ENCODE measurements around the gene ANKRD18A. TPM values are rescaled to one million over a fixed set of nuclear protein-coding genes. Genes with fewer than 3 reads are reported as not detected.

The ANKRD18A gene
- total RNA-seq, 2 experiments from 2014 or later = 7.2 to 7.8 TPM

GRCh38 chr9:38650564-38650963 lies 30.2 kb upstream of the ANKRD18A start:
- intact Hi-C loops (cut with DNase I, micrococcal nuclease) = no loop called here
- Histone ChIP-seq H3K4me1 (ENCODE audit: insufficient read depth, low read length) (no peaks in the 10 kb centered on the region), H3K36me3 (ENCODE audit: insufficient read depth, low read length) (no peaks in the 10 kb centered on the region), H3K27me3 (ENCODE audit: control insufficient read depth in 1 of 2, insufficient read depth in 2 of 2, low read length in 2 of 2) (no peaks in the 10 kb centered on the region), H3K4me3 (ENCODE audit: low read length) (no peak overlapping the region), H3K27ac (ENCODE audit: low read depth in 1 of 2, low read length in 2 of 2) (no peak overlapping the region), H3K9me3 (ENCODE audit: control insufficient read depth in 1 of 2, insufficient read depth in 1 of 2, low read length in 2 of 2) (no peaks in the 10 kb centered on the region)
- no peaks in the 10 kb centered on the region for H3K4me1 Mint-ChIP-seq (ENCODE audit: low read depth)
- DNase-seq (no peak), ATAC-seq (ENCODE audit: poor library complexity) (no peak)
- CTCF ChIA-PET = no interaction called here
- peaks cover 11% of the 10 kb centered on the region for H3K27me3 Mint-ChIP-seq
- no peak overlapping the region for H3K4me3 Mint-ChIP-seq
- H3K27ac Mint-ChIP-seq = no peak overlapping the region
- no peaks in the 10 kb centered on the region for H3K9me3 Mint-ChIP-seq
- H3K36me3 Mint-ChIP-seq (ENCODE audit: low read depth) = no peaks in the 10 kb centered on the region
- TF ChIP-seq, protein P1, sequence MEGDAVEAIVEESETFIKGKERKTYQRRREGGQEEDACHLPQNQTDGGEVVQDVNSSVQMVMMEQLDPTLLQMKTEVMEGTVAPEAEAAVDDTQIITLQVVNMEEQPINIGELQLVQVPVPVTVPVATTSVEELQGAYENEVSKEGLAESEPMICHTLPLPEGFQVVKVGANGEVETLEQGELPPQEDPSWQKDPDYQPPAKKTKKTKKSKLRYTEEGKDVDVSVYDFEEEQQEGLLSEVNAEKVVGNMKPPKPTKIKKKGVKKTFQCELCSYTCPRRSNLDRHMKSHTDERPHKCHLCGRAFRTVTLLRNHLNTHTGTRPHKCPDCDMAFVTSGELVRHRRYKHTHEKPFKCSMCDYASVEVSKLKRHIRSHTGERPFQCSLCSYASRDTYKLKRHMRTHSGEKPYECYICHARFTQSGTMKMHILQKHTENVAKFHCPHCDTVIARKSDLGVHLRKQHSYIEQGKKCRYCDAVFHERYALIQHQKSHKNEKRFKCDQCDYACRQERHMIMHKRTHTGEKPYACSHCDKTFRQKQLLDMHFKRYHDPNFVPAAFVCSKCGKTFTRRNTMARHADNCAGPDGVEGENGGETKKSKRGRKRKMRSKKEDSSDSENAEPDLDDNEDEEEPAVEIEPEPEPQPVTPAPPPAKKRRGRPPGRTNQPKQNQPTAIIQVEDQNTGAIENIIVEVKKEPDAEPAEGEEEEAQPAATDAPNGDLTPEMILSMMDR (IDR thresholded peaks at IDR 0.05) = no peak
- POLR2A ChIA-PET = no interaction called here

- TF ChIP-seq, protein P1 (IDR thresholded peaks at IDR 0.05) = no peak
- no peak overlapping the region for H3K4me3 ChIP-seq (ENCODE audit: low read length)
- H3K36me3 Mint-ChIP-seq (ENCODE audit: low read depth) = no peaks in the 10 kb centered on the region
These were observed 29.5 kb upstream of the ANKRD18A start for GRCh38 chr9:38649731-38650363.

DNA sequence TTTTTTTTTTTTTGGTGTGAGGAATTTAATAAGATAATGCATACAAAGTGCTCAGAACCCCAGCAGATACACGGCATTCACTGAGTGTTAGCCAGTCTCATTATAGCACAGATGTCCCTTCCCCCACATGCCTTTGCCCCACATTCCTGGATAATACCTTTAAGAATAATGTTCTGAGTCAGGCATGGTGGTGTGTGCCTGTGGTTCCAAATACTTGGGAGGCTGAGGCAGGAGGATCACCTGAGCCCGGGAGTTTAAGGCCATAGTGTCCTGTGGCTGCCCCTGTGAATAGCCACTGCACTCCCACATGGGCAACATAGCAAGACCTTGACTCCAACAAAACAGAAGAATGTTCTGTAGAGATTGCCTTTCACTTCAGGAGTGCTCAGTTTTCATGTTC lies 24.2 kb upstream of the ANKRD18A start:
- no peaks in the 10 kb centered on the region for H3K36me3 ChIP-seq (ENCODE audit: insufficient read depth, low read length)
- TF ChIP-seq, protein P1 (IDR thresholded peaks at IDR 0.05) = no peak
- Mint-ChIP-seq H3K36me3 (ENCODE audit: low read depth) (no peaks in the 10 kb centered on the region), H3K27ac (no peak overlapping the region), H3K9me3 (no peaks in the 10 kb centered on the region), H3K4me3 (no peak overlapping the region), H3K4me1 (ENCODE audit: low read depth) (no peaks in the 10 kb centered on the region), H3K27me3 (peaks cover 16% of the 10 kb centered on the region)
- peaks cover 0 to 4% of the 10 kb centered on the region in 2 experiments for H3K27me3 ChIP-seq (ENCODE audit: control insufficient read depth in 1 of 2, insufficient read depth in 2 of 2, low read length in 2 of 2)
- intact Hi-C loops (cut with DNase I, micrococcal nuclease) = no loop called here
- no peak overlapping the region for H3K27ac ChIP-seq (ENCODE audit: low read depth in 1 of 2, low read length in 2 of 2)
- DNase-seq (no peak), ATAC-seq (ENCODE audit: poor library complexity) (no peak)
- H3K4me3 ChIP-seq (ENCODE audit: low read length) = no peak overlapping the region
- ChIA-PET CTCF (no interaction called here), POLR2A (no interaction called here)
- no peaks in the 10 kb centered on the region for H3K4me1 ChIP-seq (ENCODE audit: insufficient read depth, low read length)
- no peaks in the 10 kb centered on the region for H3K9me3 ChIP-seq (ENCODE audit: control insufficient read depth in 1 of 2, insufficient read depth in 1 of 2, low read length in 2 of 2)

More at GRCh38 chr9:38649731-38650363, 29.5 kb upstream of the ANKRD18A start:
- intact Hi-C loops (cut with DNase I, micrococcal nuclease) = no loop called here
- Histone ChIP-seq H3K9me3 (ENCODE audit: control insufficient read depth in 1 of 2, insufficient read depth in 1 of 2, low read length in 2 of 2) (no peaks in the 10 kb centered on the region), H3K27ac (ENCODE audit: low read depth in 1 of 2, low read length in 2 of 2) (no peak overlapping the region), H3K36me3 (ENCODE audit: insufficient read depth, low read length) (no peaks in the 10 kb centered on the region), H3K4me1 (ENCODE audit: insufficient read depth, low read length) (no peaks in the 10 kb centered on the region), H3K27me3 (ENCODE audit: control insufficient read depth in 1 of 2, insufficient read depth in 2 of 2, low read length in 2 of 2) (no peaks in the 10 kb centered on the region)
- Mint-ChIP-seq H3K9me3 (no peaks in the 10 kb centered on the region), H3K27me3 (peaks cover 5% of the 10 kb centered on the region), H3K27ac (no peak overlapping the region), H3K4me3 (no peak overlapping the region), H3K4me1 (ENCODE audit: low read depth) (no peaks in the 10 kb centered on the region)
- ChIA-PET POLR2A (no interaction called here), CTCF (no interaction called here)
- ATAC-seq (ENCODE audit: poor library complexity) = no peak
- no peak for DNase-seq

Data from CD4-positive, alpha-beta T cell (primary cell).